NCI-H748 (cell line): ENCODE data around the gene VHLL.

Source experiments
- DNase-seq: peaks from one replicate; lab custom pipeline; 2025; ENCODE audit not compliant: unreplicated experiment; lab: John Stamatoyannopoulos, UW

VHLL gene

DNA sequence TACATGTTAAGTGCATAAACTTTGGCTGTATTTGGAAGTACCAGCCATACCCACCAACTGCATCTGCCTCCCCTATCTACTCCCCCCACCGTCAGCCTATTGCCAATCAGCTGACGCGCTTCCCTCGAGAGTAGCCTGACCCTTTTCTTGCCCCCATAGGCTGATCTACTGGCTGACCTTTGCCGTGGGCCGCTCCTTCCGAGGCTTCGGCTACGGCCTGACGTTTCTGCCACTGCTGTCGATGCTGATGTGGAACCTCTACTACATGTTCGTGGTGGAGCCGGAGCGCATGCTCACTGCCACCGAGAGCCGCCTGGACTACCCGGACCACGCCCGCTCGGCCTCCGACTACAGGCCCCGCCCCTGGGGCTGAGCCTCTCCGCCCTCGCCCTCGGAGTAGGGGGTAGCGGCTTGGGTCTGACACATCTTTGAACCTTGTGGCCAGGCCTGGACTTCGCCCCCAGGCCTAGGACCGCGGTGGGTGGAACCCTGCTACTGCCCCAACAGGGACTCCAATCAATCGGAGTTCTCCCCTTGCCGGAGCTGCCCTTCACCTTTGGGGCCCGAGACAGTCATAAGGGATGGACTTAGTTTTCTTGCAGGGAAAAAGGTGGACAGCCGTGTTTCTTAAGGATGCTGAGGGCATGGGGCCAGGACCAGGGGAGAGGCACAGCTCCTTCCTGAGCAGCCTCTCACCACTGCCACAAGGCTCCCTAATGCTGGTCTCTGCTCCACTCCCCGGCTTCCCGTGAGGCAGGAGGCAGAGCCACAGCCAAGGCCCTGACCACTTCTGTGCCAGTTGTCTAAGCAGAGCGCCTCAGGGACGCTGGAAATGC is 7.7 kb downstream of the VHLL start:
- DNase-seq: peak; percentile 89

GRCh38 chr1:156289857-156290256 is 9.2 kb downstream of the VHLL start:
- no peak for DNase-seq

DNA sequence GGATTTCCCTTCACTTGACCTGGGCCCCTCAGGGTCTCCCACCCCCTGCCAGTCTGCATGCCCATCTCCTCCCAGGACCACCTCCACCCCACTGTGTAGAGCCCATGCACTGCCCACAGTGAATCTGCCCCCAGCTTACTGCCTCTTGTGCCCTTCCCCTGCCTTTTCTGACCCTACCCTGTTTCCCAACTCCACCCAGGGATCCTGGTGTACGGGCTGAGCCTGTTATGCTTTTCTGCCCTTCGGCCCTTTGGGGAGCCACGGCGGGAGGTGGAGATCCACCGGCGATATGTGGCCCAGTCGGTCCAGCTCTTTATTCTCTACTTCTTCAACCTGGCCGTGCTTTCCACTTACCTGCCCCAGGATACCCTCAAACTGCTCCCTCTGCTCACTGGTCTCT is 13.0 kb downstream of the VHLL start:
- no peak for DNase-seq

DNA sequence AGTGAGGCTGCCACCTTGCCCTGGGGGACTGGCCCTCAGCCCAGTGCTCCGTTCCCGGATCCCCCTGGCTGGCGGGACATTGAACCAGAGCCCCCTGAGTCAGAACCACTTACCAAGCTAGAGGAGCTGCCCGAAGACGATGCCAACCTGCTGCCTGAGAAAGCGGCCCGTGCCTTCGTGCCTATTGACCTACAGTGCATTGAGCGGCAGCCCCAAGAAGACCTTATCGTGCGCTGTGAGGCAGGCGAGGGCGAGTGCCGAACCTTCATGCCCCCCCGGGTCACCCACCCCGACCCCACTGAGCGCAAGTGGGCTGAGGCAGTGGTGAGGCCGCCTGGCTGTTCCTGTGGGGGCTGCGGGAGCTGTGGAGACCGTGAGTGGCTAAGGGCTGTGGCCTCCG is 13.7 kb downstream of the VHLL start:
- no peak for DNase-seq

DNA sequence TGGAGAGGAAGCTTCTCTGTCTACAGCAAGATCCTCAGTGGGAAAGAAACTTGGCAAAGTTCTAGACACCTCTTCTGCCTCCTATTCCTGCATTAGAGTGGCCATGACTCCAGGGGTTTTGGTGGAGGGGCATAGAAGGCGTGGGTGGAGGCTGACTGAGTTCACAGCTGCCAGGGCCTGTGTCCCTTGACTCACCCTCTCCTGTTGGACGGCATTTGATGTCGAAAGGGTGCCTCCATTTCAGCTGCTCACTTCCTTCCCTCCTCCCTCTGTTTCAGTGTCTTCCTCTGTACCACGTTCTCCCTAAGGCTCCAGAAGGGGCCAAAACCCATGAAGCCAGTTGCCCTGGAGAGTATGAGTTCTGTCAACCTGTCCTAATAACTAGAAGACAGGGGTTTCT is 14.3 kb downstream of the VHLL start:
- no peak for DNase-seq

DNA sequence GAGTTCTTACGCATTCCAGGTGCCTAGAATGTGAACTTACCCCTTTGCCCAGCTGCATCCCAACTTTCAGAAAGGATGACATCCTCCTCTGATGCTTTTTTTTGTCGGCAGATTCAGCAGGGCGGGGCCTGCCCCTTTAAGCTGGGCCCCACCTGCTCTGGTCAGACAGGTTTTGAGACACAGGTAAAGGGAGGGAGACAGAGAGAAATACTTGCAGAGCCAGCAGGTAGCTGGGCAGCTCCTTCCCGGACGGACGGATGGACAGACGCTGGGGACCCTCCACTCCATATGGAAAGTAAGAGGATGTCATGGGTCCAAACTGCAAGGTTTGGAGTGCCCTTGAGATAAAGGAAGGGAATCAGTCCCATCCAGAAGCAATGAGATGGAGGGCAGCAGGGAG is 15.0 kb downstream of the VHLL start, which contains the start of gene TMEM79:
Gene TMEM79, plus strand, starts transcription at position 214 of the 400 bp plus-strand sequence. CDS start 902 bp downstream, outside the sequence.
- peak; percentile 81 for DNase-seq

- DNase-seq: no peak
These were observed 15.6 kb downstream of the VHLL start for GRCh38 chr1:156283521-156283920.

DNA sequence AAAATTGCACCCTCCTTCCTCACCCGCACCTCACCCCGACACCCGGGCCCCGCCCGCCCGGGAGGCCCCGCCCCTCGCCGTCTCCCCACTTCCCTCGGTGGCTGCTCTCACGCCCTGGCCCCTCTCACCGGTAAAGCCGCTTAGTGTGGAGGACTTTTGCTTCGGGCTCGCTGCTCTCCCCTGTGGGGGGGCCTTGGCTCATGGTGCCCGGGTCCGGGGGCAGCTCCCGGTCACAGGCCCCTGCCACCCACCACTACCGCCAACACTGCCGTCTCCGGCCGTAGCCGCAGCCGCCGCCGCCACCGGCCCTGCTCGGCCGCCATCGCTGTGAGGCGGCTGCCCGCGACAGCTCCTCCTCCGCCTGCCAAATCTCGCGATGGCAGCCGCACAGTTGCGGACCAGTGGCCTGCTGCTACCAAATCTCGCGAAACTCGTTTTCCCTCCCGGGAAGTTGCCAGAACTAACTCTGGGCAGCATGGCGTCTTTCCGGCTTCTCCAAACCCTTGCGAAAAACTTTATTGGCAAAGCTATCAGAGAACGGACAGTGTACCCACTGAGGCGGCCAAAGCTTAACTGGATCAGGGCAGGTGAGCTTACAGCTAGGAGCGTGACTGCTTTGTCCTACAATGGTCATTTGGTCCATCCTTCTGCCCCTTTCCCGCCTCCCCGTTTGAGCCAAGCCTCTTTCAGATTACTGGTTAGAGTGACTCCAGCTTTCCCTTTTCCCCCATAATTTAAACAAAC is 16.5 kb downstream of the VHLL start, which contains the start of gene SMG5:
Gene SMG5, minus strand, starts transcription at position 347 of the 744 bp plus-strand sequence. Its CDS starts 145 bp downstream, at position 202.
- DNase-seq: peak; percentile 99

- peak; percentile 55 for DNase-seq
These were observed 17.2 kb downstream of the VHLL start for GRCh38 chr1:156281693-156282478.

DNA sequence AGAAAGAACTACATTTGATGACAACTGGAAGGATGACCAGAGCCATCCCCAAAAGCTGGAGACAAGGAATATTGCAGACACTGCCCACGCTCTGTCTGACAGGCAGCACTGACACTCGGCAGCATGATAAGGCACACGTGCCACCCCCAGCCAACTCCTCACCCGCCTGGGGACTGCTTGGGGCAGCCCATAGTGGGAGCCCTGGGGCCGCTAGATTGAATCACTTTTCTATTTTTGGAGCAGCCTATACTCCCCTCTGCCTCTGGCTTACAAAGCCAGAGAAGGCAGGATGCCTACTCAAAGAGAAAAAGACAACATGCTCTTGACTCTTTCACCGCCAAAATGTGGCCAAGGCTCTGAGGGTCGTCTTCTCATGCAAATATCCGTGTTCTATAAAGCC is 17.8 kb downstream of the VHLL start:
- DNase-seq: no peak

- DNase-seq: no peak
These were observed 19.3 kb downstream of the VHLL start for GRCh38 chr1:156279837-156280236.

GRCh38 chr1:156276966-156277381 is 22.1 kb downstream of the VHLL start:
- no peak for DNase-seq

- no peak for DNase-seq
These were observed 22.6 kb downstream of the VHLL start for GRCh38 chr1:156276532-156276931.

DNA sequence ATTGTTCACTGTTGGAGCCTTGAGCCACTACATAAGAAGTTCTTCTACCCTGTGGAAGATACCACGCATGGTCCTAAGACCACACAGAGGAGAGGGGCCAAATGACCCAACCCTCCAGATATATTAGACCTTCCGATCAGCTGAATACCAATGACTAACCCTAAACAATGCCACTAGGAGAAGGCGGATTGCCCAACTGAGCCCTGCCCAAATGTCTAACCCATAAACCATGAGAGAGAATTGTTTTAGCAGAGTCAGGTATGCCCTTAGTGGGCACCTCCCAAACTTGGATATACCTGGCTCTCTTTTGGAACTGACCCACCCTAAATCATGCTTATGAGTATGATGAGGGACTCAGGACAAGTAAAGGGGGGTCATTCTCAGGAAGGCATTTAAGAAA is 28.8 kb downstream of the VHLL start:
- DNase-seq: no peak

DNA sequence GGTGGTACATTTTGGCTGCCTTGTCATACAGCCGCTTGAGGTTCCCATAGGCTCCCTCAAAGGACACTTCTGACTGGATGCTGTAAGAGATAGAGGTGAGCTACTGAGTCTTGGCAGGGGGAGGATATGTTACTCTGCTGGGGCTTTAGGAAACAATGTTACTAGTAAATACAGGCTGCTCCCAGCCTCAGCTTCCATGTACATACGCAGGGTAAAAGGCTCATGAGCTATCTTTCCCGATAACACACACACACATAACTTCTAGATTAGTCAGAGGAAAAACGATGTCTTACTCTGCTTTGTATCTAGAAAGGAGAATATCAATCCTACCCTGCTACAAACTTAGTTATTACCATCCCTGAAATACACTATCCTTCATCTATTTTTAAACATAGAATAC is 30.8 kb downstream of the VHLL start:
- no peak for DNase-seq

- DNase-seq: no peak
These were observed 33.1 kb downstream of the VHLL start for GRCh38 chr1:156266051-156266450.

GRCh38 chr1:156263288-156263655 is 35.8 kb downstream of the VHLL start:
- no peak for DNase-seq

DNA sequence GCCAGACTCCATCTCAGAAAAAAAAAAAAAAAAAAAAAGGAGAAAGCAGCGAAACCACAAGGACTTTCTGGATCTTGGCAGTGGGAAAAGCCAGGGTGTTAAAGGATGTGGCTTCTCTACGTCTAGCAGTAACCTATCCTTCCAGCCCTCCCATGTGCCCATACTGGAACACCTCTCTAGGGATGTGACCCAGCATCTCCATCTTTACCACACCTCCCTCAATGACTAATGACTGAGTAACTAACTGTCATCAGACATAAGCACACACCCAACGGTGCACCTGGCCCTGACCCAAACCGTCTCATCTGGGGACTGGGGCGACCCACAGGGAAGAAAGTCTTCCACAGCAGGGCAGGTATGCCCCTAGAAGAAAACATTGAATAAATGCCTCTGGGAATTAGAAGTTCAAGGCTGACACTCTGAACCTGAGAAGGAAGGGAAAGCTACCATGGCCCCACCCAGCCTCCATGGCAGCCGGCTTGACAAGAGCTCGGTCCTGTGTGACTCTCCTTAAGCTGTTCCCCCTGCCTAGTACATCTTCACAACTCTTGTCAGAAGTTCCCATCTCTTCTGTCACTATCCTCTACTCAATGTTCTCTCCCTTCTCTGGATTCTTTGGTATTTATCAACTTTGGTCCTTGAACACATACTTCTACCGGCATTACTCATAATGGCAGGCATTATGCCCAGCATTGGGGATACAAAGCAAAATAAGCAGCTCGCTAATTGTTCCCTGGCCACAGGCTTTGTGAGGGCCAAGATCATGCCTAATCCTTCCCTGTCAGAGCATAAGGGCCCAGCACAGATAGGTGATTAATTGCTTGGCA is 36.4 kb downstream of the VHLL start:
- no peak for DNase-seq

- DNase-seq: no peak
These were observed 38.2 kb downstream of the VHLL start for GRCh38 chr1:156260896-156261295.

DNA sequence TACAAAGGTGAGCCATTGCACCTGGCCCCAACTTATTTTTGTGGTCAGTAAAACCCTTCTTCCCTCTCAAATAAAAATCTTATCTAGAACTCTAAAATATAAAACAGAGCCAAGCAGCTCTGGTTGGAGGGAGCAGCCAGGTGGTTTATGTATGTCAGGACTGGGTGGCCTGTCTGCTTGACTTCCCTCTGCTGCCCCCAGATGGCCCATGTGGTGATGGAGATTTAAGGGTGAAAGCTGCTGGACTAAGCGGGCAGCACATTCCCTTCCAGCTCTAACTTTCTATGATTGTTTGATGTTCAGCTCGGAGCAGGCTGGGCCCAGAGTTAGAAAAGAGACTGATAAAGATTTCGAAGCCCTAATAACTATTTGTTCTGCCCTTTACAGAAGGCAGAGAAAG is 39.3 kb downstream of the VHLL start:
- no peak for DNase-seq

- no peak for DNase-seq
These were observed 40.2 kb downstream of the VHLL start for GRCh38 chr1:156258859-156259258.
